HG03354 (cell line): ENCODE results near the gene NPY2R.

Source experiments
- ATAC-seq: cut with Tn5 transposase; IDR thresholded peaks from one replicate; pipeline ENCODE4 v1.9.1; 2021; ENCODE audit warnings: mild to moderate bottlenecking; ENCODE audit not compliant: unreplicated experiment, poor library complexity, severe bottlenecking

Gene NPY2R

GRCh38 chr4:155208258-155209054 is at the start of gene NPY2R:
Gene NPY2R, plus strand, starts transcription at chr4:155208636. Its CDS starts 5,304 bp downstream, at chr4:155213940.
- no peak for ATAC-seq

- ATAC-seq, result no peak
Observed at GRCh38 chr4:155161357-155161756, 47.1 kb upstream of the NPY2R start.

- no peak for ATAC-seq
Observed at GRCh38 chr4:155164718-155165117, 43.7 kb upstream of the NPY2R start.

GRCh38 chr4:155170569-155170968 is 37.9 kb upstream of the NPY2R start:
- no peak for ATAC-seq

- no peak for ATAC-seq
Observed at GRCh38 chr4:155173371-155173770, 35.1 kb upstream of the NPY2R start.

- ATAC-seq, result no peak
Observed at GRCh38 chr4:155174668-155175067, 33.8 kb upstream of the NPY2R start.

GRCh38 chr4:155179216-155179615 is 29.2 kb upstream of the NPY2R start:
- ATAC-seq, result no peak

GRCh38 chr4:155186972-155187371 is 21.5 kb upstream of the NPY2R start:
- no peak for ATAC-seq

GRCh38 chr4:155187989-155188388 is 20.4 kb upstream of the NPY2R start:
- no peak for ATAC-seq

GRCh38 chr4:155190099-155190498 is 18.3 kb upstream of the NPY2R start:
- no peak for ATAC-seq

GRCh38 chr4:155197757-155198156 is 10.7 kb upstream of the NPY2R start:
- no peak for ATAC-seq

GRCh38 chr4:155207534-155208257 is 740 bp upstream of the NPY2R start:
- ATAC-seq, result no peak

GRCh38 chr4:155220025-155220424 is 11.6 kb downstream of the NPY2R start:
- ATAC-seq, result no peak

- ATAC-seq, result no peak
Observed at GRCh38 chr4:155227131-155227530, 18.7 kb downstream of the NPY2R start.

- ATAC-seq, result no peak
Observed at GRCh38 chr4:155228713-155229112, 20.3 kb downstream of the NPY2R start.

GRCh38 chr4:155232432-155232831 is 24.0 kb downstream of the NPY2R start:
- ATAC-seq, result no peak

GRCh38 chr4:155234206-155234605 is 25.8 kb downstream of the NPY2R start:
- ATAC-seq, result no peak

GRCh38 chr4:155237567-155237966 is 29.1 kb downstream of the NPY2R start:
- ATAC-seq, result no peak

- ATAC-seq, result no peak
Observed at GRCh38 chr4:155241225-155241624, 32.8 kb downstream of the NPY2R start.

GRCh38 chr4:155241664-155242063 is 33.2 kb downstream of the NPY2R start:
- no peak for ATAC-seq

GRCh38 chr4:155245105-155245504 is 36.7 kb downstream of the NPY2R start:
- ATAC-seq, result no peak
